Measurements from ENCODE around the gene TSPAN9. TPM values are rescaled to one million over a fixed set of nuclear protein-coding genes. Genes with fewer than 3 reads are reported as not detected.

TSPAN9 gene
- total and polyA plus RNA-seq, 4 donors: 7.1 to 50.6 (median 35.5) TPM

GRCh38 chr12:3189282-3189681 is 112.1 kb downstream of the TSPAN9 start:
- Histone ChIP-seq H3K36me3 (ENCODE audit: control insufficient read depth in 1 of 2, insufficient read depth in 2 of 2, low read length in 1 of 2) (no peaks in the 10 kb centered on the region), H3K27me3 (ENCODE audit: control insufficient read depth in 1 of 2, insufficient read depth in 2 of 2, low read length in 1 of 2) (no peaks in the 10 kb centered on the region), H3K4me1 (ENCODE audit: control insufficient read depth in 1 of 2, insufficient read depth in 2 of 2, low read length in 2 of 2) (peaks cover 0 to 8% of the 10 kb centered on the region in 2 donors), H3K27ac (ENCODE audit: low read depth in 1 of 2, low read length in 2 of 2) (no peak overlapping the region), H3K9me3 (ENCODE audit: control insufficient read depth, low read length) (no peaks in the 10 kb centered on the region), H3K4me3 (ENCODE audit: low read length in 2 of 2) (no peak overlapping the region)
- WGBS, 2 donors: 39% methylated on average over 2 of the region's 2 CpGs
- ATAC-seq (ENCODE audit: low FRiP score) (no peak), DNase-seq (no peak)
- intact Hi-C loops (cut with DNase I): no loop called here

- WGBS, 2 donors: 71 to 73% methylated on average over 9 of the region's 9 CpGs
- H3K4me1 ChIP-seq (ENCODE audit: control insufficient read depth in 1 of 2, insufficient read depth in 2 of 2, low read length in 2 of 2): peaks cover 0 to 8% of the 10 kb centered on the region in 2 donors
- no peaks in the 10 kb centered on the region for H3K36me3 ChIP-seq (ENCODE audit: control insufficient read depth in 1 of 2, insufficient read depth in 2 of 2, low read length in 1 of 2)
- no peak overlapping the region for H3K4me3 ChIP-seq (ENCODE audit: low read length in 2 of 2)
- no peak for DNase-seq
- intact Hi-C loops (cut with DNase I): no loop called here
- H3K27me3 ChIP-seq (ENCODE audit: control insufficient read depth in 1 of 2, insufficient read depth in 2 of 2, low read length in 1 of 2): no peaks in the 10 kb centered on the region
- H3K9me3 ChIP-seq (ENCODE audit: control insufficient read depth, low read length): no peaks in the 10 kb centered on the region
- no peak overlapping the region for H3K27ac ChIP-seq (ENCODE audit: low read depth in 1 of 2, low read length in 2 of 2)
- ATAC-seq (ENCODE audit: low FRiP score): no peak
These were observed 112.9 kb downstream of the TSPAN9 start for GRCh38 chr12:3190101-3190500.

DNA sequence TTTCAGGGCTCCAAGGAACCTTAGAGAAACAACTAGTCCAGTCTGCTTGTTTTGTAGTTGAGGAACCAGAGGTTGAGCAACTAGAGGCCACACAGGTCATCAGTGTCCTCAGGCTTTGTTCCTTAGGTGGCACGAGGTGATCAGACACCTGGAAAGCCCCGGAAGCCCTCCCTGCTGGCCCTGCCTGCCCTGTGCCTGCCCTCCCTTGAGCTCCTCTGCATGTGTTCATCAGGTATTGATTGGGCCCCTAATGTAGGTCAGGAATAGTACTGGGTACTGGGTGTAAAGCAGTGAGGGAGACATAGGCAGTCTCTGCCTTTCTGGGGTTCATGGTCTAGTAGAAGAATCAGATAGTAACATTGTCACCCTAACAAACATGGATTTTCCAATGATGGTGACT is 114.3 kb downstream of the TSPAN9 start:
- no peak for DNase-seq
- H3K4me3 ChIP-seq (ENCODE audit: low read length in 2 of 2): no peak overlapping the region
- intact Hi-C loops (cut with DNase I): no loop called here

GRCh38 chr12:3192221-3192620 is 115.0 kb downstream of the TSPAN9 start:
- intact Hi-C loops (cut with DNase I): no loop called here
- Histone ChIP-seq H3K9me3 (ENCODE audit: control insufficient read depth, low read length) (no peaks in the 10 kb centered on the region), H3K36me3 (ENCODE audit: control insufficient read depth in 1 of 2, insufficient read depth in 2 of 2, low read length in 1 of 2) (no peaks in the 10 kb centered on the region), H3K4me3 (ENCODE audit: low read length in 2 of 2) (no peak overlapping the region), H3K27me3 (ENCODE audit: control insufficient read depth in 1 of 2, insufficient read depth in 2 of 2, low read length in 1 of 2) (no peaks in the 10 kb centered on the region), H3K4me1 (ENCODE audit: control insufficient read depth in 1 of 2, insufficient read depth in 2 of 2, low read length in 2 of 2) (no peaks in the 10 kb centered on the region), H3K27ac (ENCODE audit: low read depth in 1 of 2, low read length in 2 of 2) (no peak overlapping the region)
- DNase-seq (no peak), ATAC-seq (ENCODE audit: low FRiP score) (no peak)
- WGBS, 2 donors: 95 to 100% methylated on average over 10 of the region's 10 CpGs

More for the DNA sequence above, 114.3 kb downstream of the TSPAN9 start:
- WGBS, 2 donors: 94% methylated on average over 2 of the region's 2 CpGs
- Histone ChIP-seq H3K36me3 (ENCODE audit: control insufficient read depth in 1 of 2, insufficient read depth in 2 of 2, low read length in 1 of 2) (no peaks in the 10 kb centered on the region), H3K27ac (ENCODE audit: low read depth in 1 of 2, low read length in 2 of 2) (no peak overlapping the region), H3K27me3 (ENCODE audit: control insufficient read depth in 1 of 2, insufficient read depth in 2 of 2, low read length in 1 of 2) (no peaks in the 10 kb centered on the region), H3K4me1 (ENCODE audit: control insufficient read depth in 1 of 2, insufficient read depth in 2 of 2, low read length in 2 of 2) (peaks cover 0 to 3% of the 10 kb centered on the region in 2 donors), H3K9me3 (ENCODE audit: control insufficient read depth, low read length) (no peaks in the 10 kb centered on the region)
- ATAC-seq (ENCODE audit: low FRiP score): no peak

DNA sequence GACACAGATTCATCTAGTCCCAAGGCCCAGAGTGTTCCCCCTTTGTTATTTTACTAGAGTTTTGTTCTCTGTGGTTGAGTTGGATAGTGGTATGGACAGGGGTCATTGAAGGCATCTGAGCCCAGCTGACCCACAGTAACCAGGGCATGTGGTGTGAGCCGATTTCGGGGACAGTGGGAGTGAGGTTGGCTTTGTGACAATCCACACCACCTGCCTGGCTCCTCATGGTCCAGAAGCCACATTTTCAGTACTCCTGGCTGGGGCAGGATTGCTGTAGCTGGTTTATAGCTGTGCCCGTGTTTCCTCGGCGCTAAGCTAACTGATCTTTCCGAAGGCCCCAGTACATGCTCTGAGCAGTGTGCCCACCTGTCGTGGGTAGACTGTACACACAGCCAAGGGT is 116.0 kb downstream of the TSPAN9 start:
- Histone ChIP-seq H3K27ac (ENCODE audit: low read depth in 1 of 2, low read length in 2 of 2) (no peak overlapping the region), H3K9me3 (ENCODE audit: control insufficient read depth, low read length) (no peaks in the 10 kb centered on the region), H3K27me3 (ENCODE audit: control insufficient read depth in 1 of 2, insufficient read depth in 2 of 2, low read length in 1 of 2) (no peaks in the 10 kb centered on the region), H3K4me1 (ENCODE audit: control insufficient read depth in 1 of 2, insufficient read depth in 2 of 2, low read length in 2 of 2) (no peaks in the 10 kb centered on the region), H3K36me3 (ENCODE audit: control insufficient read depth in 1 of 2, insufficient read depth in 2 of 2, low read length in 1 of 2) (no peaks in the 10 kb centered on the region), H3K4me3 (ENCODE audit: low read length in 2 of 2) (no peak overlapping the region)
- intact Hi-C loops (cut with DNase I): no loop called here
- ATAC-seq (ENCODE audit: low FRiP score): no peak
- DNase-seq: no peak
- WGBS, 2 donors: 96 to 97% methylated on average over 7 of the region's 7 CpGs

DNA sequence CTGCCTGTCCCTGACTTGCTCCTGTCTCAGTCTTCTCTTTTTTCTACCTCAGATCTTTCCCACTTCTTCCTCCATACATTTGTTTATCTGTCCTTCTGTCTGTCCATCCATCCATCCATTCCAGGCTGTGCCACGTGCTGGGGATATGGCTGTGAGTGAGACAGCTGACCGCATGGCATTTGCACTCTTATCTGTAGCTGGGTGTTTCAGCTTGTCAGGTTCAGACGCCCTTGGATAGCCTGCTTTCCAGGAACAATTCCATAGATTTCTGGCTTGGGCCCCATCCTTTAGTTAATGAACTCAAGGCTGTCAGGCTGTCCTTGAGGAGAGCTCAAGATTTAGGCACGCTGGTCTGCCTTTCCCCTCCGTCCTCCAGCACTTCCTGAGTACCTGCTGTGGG is 116.6 kb downstream of the TSPAN9 start:
- no peaks in the 10 kb centered on the region for H3K4me1 ChIP-seq (ENCODE audit: control insufficient read depth in 1 of 2, insufficient read depth in 2 of 2, low read length in 2 of 2)
- H3K27me3 ChIP-seq (ENCODE audit: control insufficient read depth in 1 of 2, insufficient read depth in 2 of 2, low read length in 1 of 2): no peaks in the 10 kb centered on the region
- no peak for ATAC-seq (ENCODE audit: low FRiP score)
- H3K27ac ChIP-seq (ENCODE audit: low read depth in 1 of 2, low read length in 2 of 2): no peak overlapping the region
- H3K9me3 ChIP-seq (ENCODE audit: control insufficient read depth, low read length): no peaks in the 10 kb centered on the region
- intact Hi-C loops (cut with DNase I): no loop called here
- H3K4me3 ChIP-seq (ENCODE audit: low read length in 2 of 2): no peak overlapping the region
- 48 to 70% methylated on average over 5 of the region's 5 CpGs for WGBS, 2 donors
- no peak for DNase-seq
- no peaks in the 10 kb centered on the region for H3K36me3 ChIP-seq (ENCODE audit: control insufficient read depth in 1 of 2, insufficient read depth in 2 of 2, low read length in 1 of 2)

DNA sequence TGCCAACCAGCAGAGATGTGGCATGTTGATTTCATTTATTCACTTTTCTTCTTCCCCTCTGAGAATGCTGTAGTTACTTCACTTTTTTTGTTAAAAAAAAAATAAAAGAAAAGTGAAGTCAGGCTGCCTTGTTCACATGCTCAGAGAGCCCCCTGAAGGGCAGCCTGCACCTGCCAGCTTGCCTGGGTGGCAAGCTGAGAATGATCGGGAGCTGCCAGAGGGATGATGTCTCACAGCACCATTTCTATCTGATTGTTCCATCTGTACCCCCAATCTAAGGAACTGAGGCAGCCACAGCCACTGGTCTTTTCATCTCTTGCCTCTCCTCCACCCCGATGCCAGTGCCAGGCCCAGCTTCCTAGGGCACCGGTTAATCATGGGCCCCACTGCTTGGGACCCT is 118.2 kb downstream of the TSPAN9 start:
- WGBS, 2 donors: 66 to 75% methylated on average over 3 of the region's 3 CpGs

GRCh38 chr12:3195859-3196483 is 118.8 kb downstream of the TSPAN9 start:
- H3K27me3 ChIP-seq (ENCODE audit: control insufficient read depth in 1 of 2, insufficient read depth in 2 of 2, low read length in 1 of 2): no peaks in the 10 kb centered on the region
- intact Hi-C loops (cut with DNase I): no loop called here
- ATAC-seq (ENCODE audit: low FRiP score) (no peak), DNase-seq (no peak)
- H3K4me3 ChIP-seq (ENCODE audit: low read length in 2 of 2): no peak overlapping the region
- no peak overlapping the region for H3K27ac ChIP-seq (ENCODE audit: low read depth in 1 of 2, low read length in 2 of 2)
- no peaks in the 10 kb centered on the region for H3K36me3 ChIP-seq (ENCODE audit: control insufficient read depth in 1 of 2, insufficient read depth in 2 of 2, low read length in 1 of 2)
- H3K4me1 ChIP-seq (ENCODE audit: control insufficient read depth in 1 of 2, insufficient read depth in 2 of 2, low read length in 2 of 2): no peaks in the 10 kb centered on the region
- 92 to 93% methylated on average over 14 of the region's 14 CpGs for WGBS, 2 donors
- no peaks in the 10 kb centered on the region for H3K9me3 ChIP-seq (ENCODE audit: control insufficient read depth, low read length)

More for the DNA sequence above, 118.2 kb downstream of the TSPAN9 start:
- Histone ChIP-seq H3K36me3 (ENCODE audit: control insufficient read depth in 1 of 2, insufficient read depth in 2 of 2, low read length in 1 of 2) (no peaks in the 10 kb centered on the region), H3K27me3 (ENCODE audit: control insufficient read depth in 1 of 2, insufficient read depth in 2 of 2, low read length in 1 of 2) (no peaks in the 10 kb centered on the region), H3K4me3 (ENCODE audit: low read length in 2 of 2) (no peak overlapping the region), H3K4me1 (ENCODE audit: control insufficient read depth in 1 of 2, insufficient read depth in 2 of 2, low read length in 2 of 2) (no peaks in the 10 kb centered on the region), H3K9me3 (ENCODE audit: control insufficient read depth, low read length) (no peaks in the 10 kb centered on the region), H3K27ac (ENCODE audit: low read depth in 1 of 2, low read length in 2 of 2) (no peak overlapping the region)
- DNase-seq: no peak
- intact Hi-C loops (cut with DNase I): no loop called here
- ATAC-seq (ENCODE audit: low FRiP score): no peak

- Histone ChIP-seq H3K27me3 (ENCODE audit: control insufficient read depth in 1 of 2, insufficient read depth in 2 of 2, low read length in 1 of 2) (no peaks in the 10 kb centered on the region), H3K4me1 (ENCODE audit: control insufficient read depth in 1 of 2, insufficient read depth in 2 of 2, low read length in 2 of 2) (no peaks in the 10 kb centered on the region), H3K27ac (ENCODE audit: low read depth in 1 of 2, low read length in 2 of 2) (no peak overlapping the region), H3K9me3 (ENCODE audit: control insufficient read depth, low read length) (no peaks in the 10 kb centered on the region), H3K4me3 (ENCODE audit: low read length in 2 of 2) (no peak overlapping the region), H3K36me3 (ENCODE audit: control insufficient read depth in 1 of 2, insufficient read depth in 2 of 2, low read length in 1 of 2) (no peaks in the 10 kb centered on the region)
- DNase-seq (no peak), ATAC-seq (ENCODE audit: low FRiP score) (no peak)
- 64 to 79% methylated on average over 1 of the region's 1 CpG for WGBS, 2 donors
- intact Hi-C loops (cut with DNase I): no loop called here
These were observed 119.3 kb downstream of the TSPAN9 start for GRCh38 chr12:3196488-3196887.

All from aorta (tissue), 5 donors.